HepG2 (cell line): Measurements from ENCODE around the gene CTNNBL1. TPM values are rescaled to one million over a fixed set of nuclear protein-coding genes. Genes with fewer than 3 reads are reported as not detected.

Experiments used
- ATAC-seq: fragments of 200-7000 bp; cut with Tn5 transposase; 3 replicates; pipeline ENCODE4 v1.9.1; 2020; ENCODE audit warnings: mild to moderate bottlenecking, moderate library complexity
- BruUV-seq: library from RNA; stranded (reverse); fragments of 400-500 nt; replicated peaks from 2 replicates; lab custom pipeline; 2021; lab: Mats Ljungman, UMichigan
- CTCF ChIA-PET: fragments of 300-600 bp; formaldehyde crosslinking; extraction: SDS; loops from one replicate; lab custom pipeline; 2021; ENCODE audit warnings: low total read pairs, inconsistent platforms, low intra/inter-chr PET ratio; lab: Yijun Ruan, JAX
- POLR2A ChIA-PET: fragments of 350-600 bp; sonication (Branson Sonifier 250); formaldehyde crosslinking; loops from one replicate; lab custom pipeline; 2020; ENCODE audit warnings: antibody characterized with exemption, inconsistent platforms; lab: Yijun Ruan, JAX
- DNase-seq: peaks from one replicate; pipeline ENCODE4 v3.0.0-alpha.2; 2015; ENCODE audit warnings: low spot score
- FAIRE-seq: peaks from 3 replicates; lab custom pipeline; 2011; peaks lifted over from hg19 to GRCh38; lab: Jason Lieb, UNC
- H2AFZ ChIP-seq: one replicate; pipeline ENCODE4 v1.6.1; 2011; ENCODE audit warnings: low read length, inconsistent platforms
- H3K27ac ChIP-seq: fragments of 300-600 bp; 3 replicates; pipeline ENCODE4 v1.8.0; 2011; ENCODE audit warnings: mixed run types, mild to moderate bottlenecking, mixed read lengths, low read length, inconsistent platforms; ENCODE audit not compliant: insufficient read depth; ENCODE audit errors: extremely low read length
- H3K27me3 ChIP-seq, 2 experiments: fragments of 200-600 bp in 1 of 2; 2 replicates in 1 of 2; 3 replicates in 1 of 2; pipeline versions ENCODE4 v1.6.0 to v1.8.0; 2011; ENCODE audit warnings: low read length in 2 of 2, mild to moderate bottlenecking in 2 of 2, moderate library complexity in 2 of 2, inconsistent platforms in 1 of 2; ENCODE audit not compliant: insufficient read depth in 2 of 2, control insufficient read depth in 1 of 2
- H3K36me3 ChIP-seq, 2 experiments: fragments of 200-600 bp in 1 of 2; replicated peaks in 1 of 2; 2 replicates in 1 of 2; 3 replicates in 1 of 2; pipeline versions ENCODE4 v1.5.1 to v1.8.0; 2011; ENCODE audit warnings: low read length in 2 of 2, inconsistent platforms in 1 of 2; ENCODE audit not compliant: insufficient read depth in 2 of 2, control insufficient read depth in 1 of 2
- H3K4me1 ChIP-seq: 2 replicates; pipeline ENCODE4 v1.5.1; 2012; ENCODE audit warnings: low read length, inconsistent platforms; ENCODE audit not compliant: insufficient read depth
- H3K4me2 ChIP-seq: 2 replicates; pipeline ENCODE4 v1.6.0; 2011; ENCODE audit warnings: low read depth, low read length, inconsistent platforms
- H3K4me3 ChIP-seq, 3 experiments: fragments of 200-600 bp in 1 of 3; sonication (generic), shearing (Covaris generic) in 1 of 3; replicated peaks in 1 of 3; 2 replicates each; pipeline ENCODE4 v1.5.1; 2011 to 2016; ENCODE audit warnings: low read length in 3 of 3, inconsistent platforms in 2 of 3, low read depth in 2 of 3, mild to moderate bottlenecking in 2 of 3, control low read depth in 1 of 3, mixed read lengths in 1 of 3; ENCODE audit not compliant: insufficient read depth in 1 of 3
- H3K79me2 ChIP-seq: one replicate; pipeline ENCODE4 v1.6.1; 2011; ENCODE audit warnings: low read length, inconsistent platforms; ENCODE audit not compliant: insufficient read depth
- H3K9ac ChIP-seq: 2 replicates; pipeline ENCODE4 v1.6.0; 2011; ENCODE audit warnings: mild to moderate bottlenecking, low read depth, low read length, inconsistent platforms; ENCODE audit not compliant: insufficient read depth
- H3K9me3 ChIP-seq: 2 replicates; pipeline ENCODE4 v1.5.1; 2012; ENCODE audit warnings: mild to moderate bottlenecking, low read length
- H4K20me1 ChIP-seq: 2 replicates; pipeline ENCODE4 v1.6.0; 2011; ENCODE audit warnings: inconsistent platforms, mild to moderate bottlenecking, low read length, moderate library complexity; ENCODE audit not compliant: insufficient read depth
- ARHGAP35 ChIP-seq: sonication (generic); formaldehyde crosslinking; IDR thresholded peaks from 2 replicates; pipeline ENCODE4 v1.9.0; 2022; ENCODE audit warnings: mild to moderate bottlenecking, inconsistent platforms, moderate library complexity, missing genetic modification reagents, borderline replicate concordance
- GATAD2A ChIP-seq: IDR thresholded peaks from 2 replicates; pipeline ENCODE4 v1.6.1; 2016
- MLLT10 ChIP-seq: sonication (generic); formaldehyde crosslinking; IDR thresholded peaks from 2 replicates; pipeline ENCODE4 v1.4.0; 2020; ENCODE audit warnings: missing genetic modification reagents
- MYPOP ChIP-seq: sonication (generic); formaldehyde crosslinking; IDR thresholded peaks from 2 replicates; pipeline ENCODE4 v1.8.1; 2023; ENCODE audit warnings: mild to moderate bottlenecking, moderate library complexity, missing genetic modification reagents
- MZF1 ChIP-seq: sonication (generic); formaldehyde crosslinking; IDR thresholded peaks from 2 replicates; pipeline ENCODE4 v1.8.1; 2023; ENCODE audit warnings: mild to moderate bottlenecking, missing genetic modification reagents, borderline replicate concordance
- PAWR ChIP-seq: sonication (generic); formaldehyde crosslinking; IDR thresholded peaks from 2 replicates; pipeline ENCODE4 v1.4.0; 2020; ENCODE audit warnings: missing genetic modification reagents, mild to moderate bottlenecking, borderline replicate concordance
- RELA ChIP-seq: sonication (generic); formaldehyde crosslinking; IDR thresholded peaks from 2 replicates; pipeline ENCODE4 v1.4.0; 2020; ENCODE audit warnings: missing genetic modification reagents
- REST ChIP-seq, 2 experiments: IDR thresholded peaks; 2 replicates each; pipeline ENCODE4 v1.6.1; 2011 to 2012; ENCODE audit warnings: low read length in 2 of 2, borderline replicate concordance in 1 of 2, low read depth in 1 of 2, mild to moderate bottlenecking in 1 of 2, moderate library complexity in 1 of 2
- SP140L ChIP-seq: sonication (generic); formaldehyde crosslinking; IDR thresholded peaks from 2 replicates; pipeline ENCODE4 v1.4.0; 2020; ENCODE audit warnings: missing genetic modification reagents, borderline replicate concordance
- SPEN ChIP-seq: sonication (generic); formaldehyde crosslinking; IDR thresholded peaks from 2 replicates; pipeline ENCODE4 v1.5.1; 2020; ENCODE audit warnings: low read depth, mild to moderate bottlenecking, missing genetic modification reagents
- TSC22D2 ChIP-seq: sonication (generic); formaldehyde crosslinking; IDR thresholded peaks from 2 replicates; pipeline ENCODE4 v1.5.1; 2020; ENCODE audit warnings: missing genetic modification reagents, mild to moderate bottlenecking, borderline replicate concordance
- YY1 ChIP-seq: IDR thresholded peaks from 2 replicates; pipeline ENCODE4 v1.6.1; 2011; ENCODE audit warnings: low read length, low read depth, moderate library complexity, mild to moderate bottlenecking; ENCODE audit not compliant: insufficient read depth, insufficient replicate concordance
- ZC3H4 ChIP-seq: sonication (generic); formaldehyde crosslinking; IDR thresholded peaks from 2 replicates; pipeline ENCODE4 v1.4.0; 2020; ENCODE audit warnings: missing genetic modification reagents, borderline replicate concordance
- ZFP37 ChIP-seq: sonication (generic); formaldehyde crosslinking; IDR thresholded peaks from 2 replicates; pipeline ENCODE4 v1.4.0; 2020; ENCODE audit warnings: missing genetic modification reagents, borderline replicate concordance
- ZNF33B ChIP-seq: sonication (generic); formaldehyde crosslinking; IDR thresholded peaks from 2 replicates; pipeline ENCODE4 v1.5.1; 2020; ENCODE audit warnings: mild to moderate bottlenecking, missing genetic modification reagents
- ZNF543 ChIP-seq: sonication (generic); formaldehyde crosslinking; IDR thresholded peaks from 2 replicates; pipeline ENCODE4 v1.4.0; 2020; ENCODE audit warnings: mild to moderate bottlenecking, missing genetic modification reagents
- ZNF547 ChIP-seq: sonication (generic); formaldehyde crosslinking; IDR thresholded peaks from 2 replicates; pipeline ENCODE4 v1.5.1; 2020; ENCODE audit warnings: mild to moderate bottlenecking, missing genetic modification reagents
- ZNF75D ChIP-seq: sonication (generic); formaldehyde crosslinking; IDR thresholded peaks from 2 replicates; pipeline ENCODE4 v1.8.1; 2023; ENCODE audit warnings: missing genetic modification reagents, mild to moderate bottlenecking, borderline replicate concordance
- WGBS: methylation state at CpG from one replicate; pipeline ENCODE4 v1.1.6; 2017; ENCODE audit warnings: low lambda C conversion rate; 5-methylcytosine and 5-hydroxymethylcytosine counted together
- in situ Hi-C: cut with HindIII; loops from 2 replicates; pipeline ENCODE4 v1.10.0; 2017; ENCODE audit warnings: low pct_unique_long_range_greater_than_20kb; ENCODE audit not compliant: extremely low pct_ligation_motif_present
- intact Hi-C: fragments of 100-400 bp; cut with micrococcal nuclease; formaldehyde crosslinking; loops from one replicate; pipeline ENCODE4 v1.10.0; 2022; ENCODE audit not compliant: unreplicated experiment
- polyA plus RNA-seq, 8 experiments: library from polyadenylated mRNA; depleted of rRNA in 3 of 8; stranded (reverse) in 7 of 8; unstranded in 1 of 8; fragments of >200 nt; fragmentation: Illumina TruSeq in 4 of 8; extraction: Trizol in 4 of 8; gene quantifications; 2 replicates each; pipeline versions ENCODE4 v1.2.1 to v1.2.3, GENCODE V29; 2011 to 2016; ENCODE audit warnings: low read depth in 4 of 8, missing spikeins in 1 of 8, mixed read lengths in 1 of 8; ENCODE audit not compliant: insufficient read depth in 1 of 8
- total RNA-seq, 5 experiments: library from RNA; depleted of rRNA; stranded (reverse); fragments of >200 nt; fragmentation: Illumina TruSeq; extraction: Trizol; gene quantifications; 2 replicates each; pipeline ENCODE4 v1.2.3, GENCODE V29; 2016; ENCODE audit warnings: low read depth in 1 of 5
- TF ChIP-seq, protein P1 (sequence below): sonication (generic); formaldehyde crosslinking; IDR thresholded peaks from 2 replicates; pipeline ENCODE4 v1.9.0; 2021; ENCODE audit warnings: missing genetic modification reagents, borderline replicate concordance

Gene CTNNBL1
- total and polyA plus RNA-seq, 2 of the 13 experiments (the other 11 are each of a cell fraction or from before 2014, with no cell fraction given) = 49.3 to 94.6 TPM

- 96% methylated on average over 1 of the region's 1 CpG for WGBS
- Histone ChIP-seq H3K27me3 (no peaks in the 10 kb centered on the region), H3K9ac (no peak overlapping the region), H2AFZ (no peak overlapping the region), H3K4me1 (no peaks in the 10 kb centered on the region), H3K4me2 (no peak overlapping the region), H3K36me3 (peaks cover 11 to 31% of the 10 kb centered on the region in 2 experiments; a peak in 4 of 5 replicates), H3K4me3 (no peak overlapping the region), H3K79me2 (no peaks in the 10 kb centered on the region), H4K20me1 (no peaks in the 10 kb centered on the region), H3K27ac (no peak overlapping the region), H3K9me3 (no peaks in the 10 kb centered on the region)
- POLR2A ChIA-PET = no interaction called here
- intact Hi-C loops = no loop called here
- CTCF ChIA-PET = no interaction called here
- DNase-seq (no peak), FAIRE-seq (no peak), ATAC-seq (no peak)
- no TSS peak for BruUV-seq
- in situ Hi-C loops = no loop called here
- TF ChIP-seq TSC22D2 (CRISPR knock-in tag) = no peak
- TF ChIP-seq MZF1 (CRISPR knock-in tag) = no peak
- TF ChIP-seq ZC3H4 (CRISPR knock-in tag) = no peak
- TF ChIP-seq, protein P1, sequence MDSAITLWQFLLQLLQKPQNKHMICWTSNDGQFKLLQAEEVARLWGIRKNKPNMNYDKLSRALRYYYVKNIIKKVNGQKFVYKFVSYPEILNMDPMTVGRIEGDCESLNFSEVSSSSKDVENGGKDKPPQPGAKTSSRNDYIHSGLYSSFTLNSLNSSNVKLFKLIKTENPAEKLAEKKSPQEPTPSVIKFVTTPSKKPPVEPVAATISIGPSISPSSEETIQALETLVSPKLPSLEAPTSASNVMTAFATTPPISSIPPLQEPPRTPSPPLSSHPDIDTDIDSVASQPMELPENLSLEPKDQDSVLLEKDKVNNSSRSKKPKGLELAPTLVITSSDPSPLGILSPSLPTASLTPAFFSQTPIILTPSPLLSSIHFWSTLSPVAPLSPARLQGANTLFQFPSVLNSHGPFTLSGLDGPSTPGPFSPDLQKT (CRISPR knock-in tag) = no peak
- TF ChIP-seq GATAD2A (CRISPR knock-in tag) = no peak
- TF ChIP-seq ZNF543 (CRISPR knock-in tag) = no peak
- no peak for TF ChIP-seq ZNF33B (CRISPR knock-in tag)
- TF ChIP-seq ZNF75D (CRISPR knock-in tag) = no peak
- TF ChIP-seq SP140L (CRISPR knock-in tag) = no peak
- TF ChIP-seq ARHGAP35 = no peak
- no peak for TF ChIP-seq YY1
- TF ChIP-seq PAWR (CRISPR knock-in tag) = no peak
- TF ChIP-seq ZNF547 (CRISPR knock-in tag) = no peak
- TF ChIP-seq MLLT10 (CRISPR knock-in tag) = no peak
- no peak for TF ChIP-seq ZFP37 (CRISPR knock-in tag)
- no peak for TF ChIP-seq MYPOP (CRISPR knock-in tag)
- TF ChIP-seq REST (IDR thresholded peaks at IDR 0.05; ENCODE audit: borderline replicate concordance in 1 of 2, low read depth in 1 of 2, low read length in 2 of 2) = no peak
- no peak for TF ChIP-seq RELA
- TF ChIP-seq SPEN = no peak
Observed at GRCh38 chr20:37789408-37789807, 95.6 kb downstream of the CTNNBL1 start.
